HG02759 (cell line): ENCODE measurements around the gene COL18A1.

Experiments used
- ATAC-seq: cut with Tn5 transposase; IDR thresholded peaks from one replicate; pipeline ENCODE4 v1.9.1; 2021; ENCODE audit warnings: mild to moderate bottlenecking, moderate library complexity; ENCODE audit not compliant: unreplicated experiment

Gene COL18A1

GRCh38 chr21:45451771-45452182 lies 46.8 kb downstream of the COL18A1 start:
- no peak for ATAC-seq

GRCh38 chr21:45452696-45453307 lies 47.8 kb downstream of the COL18A1 start:
- ATAC-seq: no peak

GRCh38 chr21:45453308-45453950 lies 48.5 kb downstream of the COL18A1 start:
- ATAC-seq: no peak

- no peak for ATAC-seq
These were observed 49.3 kb downstream of the COL18A1 start for GRCh38 chr21:45454060-45454925.

GRCh38 chr21:45454926-45455673 lies 50.1 kb downstream of the COL18A1 start:
- no peak for ATAC-seq

- no peak for ATAC-seq
These were observed 51.0 kb downstream of the COL18A1 start for GRCh38 chr21:45455674-45456583.

GRCh38 chr21:45456584-45457160 lies 51.7 kb downstream of the COL18A1 start:
- no peak for ATAC-seq

- ATAC-seq: no peak
These were observed 52.3 kb downstream of the COL18A1 start for GRCh38 chr21:45457161-45457831.

GRCh38 chr21:45457832-45458172 lies 52.8 kb downstream of the COL18A1 start:
- no peak for ATAC-seq

- no peak for ATAC-seq
These were observed 53.6 kb downstream of the COL18A1 start for GRCh38 chr21:45458281-45459170.

- ATAC-seq: no peak
These were observed 54.4 kb downstream of the COL18A1 start for GRCh38 chr21:45459171-45460010.

GRCh38 chr21:45460011-45460565 lies 55.1 kb downstream of the COL18A1 start:
- ATAC-seq: no peak

GRCh38 chr21:45460611-45461368 lies 55.8 kb downstream of the COL18A1 start:
- ATAC-seq: no peak

GRCh38 chr21:45461369-45461750 lies 56.4 kb downstream of the COL18A1 start:
- ATAC-seq: no peak

GRCh38 chr21:45461806-45462341 lies 56.9 kb downstream of the COL18A1 start:
- ATAC-seq: no peak

- no peak for ATAC-seq
These were observed 58.9 kb downstream of the COL18A1 start for GRCh38 chr21:45463871-45464270.
